AG04449 (cell line): ENCODE results near the gene PDE4D.

Source experiments
- CTCF ChIA-PET: fragments of 350-600 bp; formaldehyde crosslinking; extraction: SDS; loops from one replicate; lab custom pipeline; 2021; ENCODE audit warnings: antibody characterized with exemption; lab: Yijun Ruan, JAX
- POLR2A ChIA-PET: fragments of 400-600, 350-600 bp; formaldehyde crosslinking; extraction: SDS; loops from one replicate; lab custom pipeline; 2020; ENCODE audit warnings: antibody characterized with exemption, inconsistent platforms; lab: Yijun Ruan, JAX
- DNase-seq: peaks from one replicate; pipeline ENCODE4 v3.0.0-alpha.2; 2010; ENCODE audit warnings: low read depth, low spot score
- H3K4me3 ChIP-seq: 2 replicates; pipeline ENCODE4 v1.5.1; 2011; ENCODE audit warnings: low read depth, mild to moderate bottlenecking, control low read depth, low read length
- CTCF ChIP-seq: IDR thresholded peaks from one replicate; pipeline ENCODE4 v1.5.1; 2011; ENCODE audit warnings: mild to moderate bottlenecking, moderate library complexity, low read length, control low read depth, inconsistent platforms; ENCODE audit not compliant: insufficient read depth; ENCODE audit errors: missing control alignments

The PDE4D gene

GRCh38 chr5:59117320-59117719 lies 776.2 kb downstream of the PDE4D start:
- POLR2A ChIA-PET = no interaction called here
- CTCF ChIA-PET = no interaction called here
- no peak for DNase-seq
- no peak overlapping the region for H3K4me3 ChIP-seq
- no peak for TF ChIP-seq CTCF

GRCh38 chr5:59116231-59116865 lies 777.2 kb downstream of the PDE4D start:
- no peak for TF ChIP-seq CTCF
- POLR2A ChIA-PET = interaction anchor here (0.7 kb wide), 1 partner anchor 18 kb away, joined by 3 read pairs; no protein-coding TSS in a partner anchor
- no peak for DNase-seq
- H3K4me3 ChIP-seq = no peak overlapping the region
- CTCF ChIA-PET = interaction anchor here (0.7 to 1.5 kb wide), 3 partner anchors 12 to 81 kb away, joined by 3 to 7 read pairs (median 5); no protein-coding TSS in a partner anchor

GRCh38 chr5:59115345-59115744 lies 778.2 kb downstream of the PDE4D start:
- DNase-seq = no peak
- ChIA-PET CTCF (interaction anchor here (1.1 to 1.5 kb wide), 2 partner anchors 11 to 80 kb away, joined by 5 to 7 read pairs; no protein-coding TSS in a partner anchor), POLR2A (no interaction called here)
- H3K4me3 ChIP-seq = no peak overlapping the region
- no peak for TF ChIP-seq CTCF

- CTCF ChIA-PET = no interaction called here
- POLR2A ChIA-PET = no interaction called here
- H3K4me3 ChIP-seq = no peak overlapping the region
- no peak for TF ChIP-seq CTCF
- no peak for DNase-seq
These were observed 784.1 kb downstream of the PDE4D start for GRCh38 chr5:59109383-59109782.

- H3K4me3 ChIP-seq = no peak overlapping the region
- no peak for TF ChIP-seq CTCF
- POLR2A ChIA-PET = no interaction called here
- CTCF ChIA-PET = no interaction called here
- no peak for DNase-seq
These were observed 785.8 kb downstream of the PDE4D start for GRCh38 chr5:59107692-59108091.

GRCh38 chr5:59104400-59105127 lies 789.0 kb downstream of the PDE4D start:
- POLR2A ChIA-PET = no interaction called here
- no peak for TF ChIP-seq CTCF
- no peak overlapping the region for H3K4me3 ChIP-seq
- no peak for DNase-seq
- CTCF ChIA-PET = interaction anchor here (1.5 to 1.7 kb wide), 2 partner anchors 11 to 218 kb away, joined by 3 to 5 read pairs; no protein-coding TSS in a partner anchor
